Body of pancreas (tissue), 4 donors: ENCODE data around the gene UBE2L3.

ENCODE experiments used
- POLR2A ChIP-seq, 3 donors: fragments of 450-650 bp; IDR thresholded peaks; one replicate each; pipeline ENCODE4 v1.6.1; 2016; ENCODE audit warnings: antibody characterized with exemption in 3 of 3, mild to moderate bottlenecking in 2 of 3
- TF ChIP-seq, protein P1 (sequence below), 7 experiments: fragments of 450-650 bp in 4 of 7; fragments of 200-600 bp in 3 of 7; sonication (generic) in 3 of 7; IDR thresholded peaks; one replicate each; pipeline ENCODE4 v1.5.1; 2016 to 2019; ENCODE audit warnings: antibody characterized with exemption in 7 of 7

DNA sequence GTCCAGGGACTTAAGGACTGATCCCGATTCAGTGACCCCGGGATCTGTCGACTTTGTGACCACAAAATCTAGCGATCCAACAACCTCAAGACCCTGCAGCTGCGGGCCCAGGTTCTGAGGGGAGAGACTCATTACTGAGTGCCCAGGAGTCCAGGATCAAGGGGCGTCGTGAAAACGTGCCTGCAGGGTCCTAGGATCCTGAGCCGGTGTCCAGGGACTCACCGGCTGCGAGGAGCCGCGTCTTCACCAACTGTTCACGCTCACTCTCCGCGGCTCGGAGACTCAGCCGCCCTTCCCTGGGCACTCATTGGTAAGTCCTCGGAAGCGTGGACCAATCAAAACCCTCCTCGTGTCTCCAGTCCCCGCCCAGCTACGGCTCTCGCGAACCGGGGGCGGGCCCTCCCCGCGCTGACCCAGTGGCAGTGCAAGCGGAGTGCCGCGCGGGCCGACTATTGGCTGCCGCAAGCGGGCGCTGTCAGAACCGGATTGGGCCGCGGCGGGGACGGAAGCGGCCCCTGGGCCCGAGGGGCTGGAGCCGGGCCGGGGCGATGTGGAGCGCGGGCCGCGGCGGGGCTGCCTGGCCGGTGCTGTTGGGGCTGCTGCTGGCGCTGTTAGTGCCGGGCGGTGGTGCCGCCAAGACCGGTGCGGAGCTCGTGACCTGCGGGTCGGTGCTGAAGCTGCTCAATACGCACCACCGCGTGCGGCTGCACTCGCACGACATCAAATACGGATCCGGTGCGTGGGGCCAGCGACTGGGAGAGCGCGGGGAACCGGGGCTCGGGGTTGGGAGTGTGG, 74.5 kb downstream of the UBE2L3 start, which contains the start of gene SDF2L1:
- TF ChIP-seq, protein P1, sequence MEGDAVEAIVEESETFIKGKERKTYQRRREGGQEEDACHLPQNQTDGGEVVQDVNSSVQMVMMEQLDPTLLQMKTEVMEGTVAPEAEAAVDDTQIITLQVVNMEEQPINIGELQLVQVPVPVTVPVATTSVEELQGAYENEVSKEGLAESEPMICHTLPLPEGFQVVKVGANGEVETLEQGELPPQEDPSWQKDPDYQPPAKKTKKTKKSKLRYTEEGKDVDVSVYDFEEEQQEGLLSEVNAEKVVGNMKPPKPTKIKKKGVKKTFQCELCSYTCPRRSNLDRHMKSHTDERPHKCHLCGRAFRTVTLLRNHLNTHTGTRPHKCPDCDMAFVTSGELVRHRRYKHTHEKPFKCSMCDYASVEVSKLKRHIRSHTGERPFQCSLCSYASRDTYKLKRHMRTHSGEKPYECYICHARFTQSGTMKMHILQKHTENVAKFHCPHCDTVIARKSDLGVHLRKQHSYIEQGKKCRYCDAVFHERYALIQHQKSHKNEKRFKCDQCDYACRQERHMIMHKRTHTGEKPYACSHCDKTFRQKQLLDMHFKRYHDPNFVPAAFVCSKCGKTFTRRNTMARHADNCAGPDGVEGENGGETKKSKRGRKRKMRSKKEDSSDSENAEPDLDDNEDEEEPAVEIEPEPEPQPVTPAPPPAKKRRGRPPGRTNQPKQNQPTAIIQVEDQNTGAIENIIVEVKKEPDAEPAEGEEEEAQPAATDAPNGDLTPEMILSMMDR (IDR thresholded peaks at IDR 0.05), result peak in 4 of 7 experiments; percentile 4 to 49 (median 26)
- TF ChIP-seq POLR2A (IDR thresholded peaks at IDR 0.05), result peak; percentile 88 to 97 (median 90)
